Stomach (tissue), 9 donors: ENCODE results near the gene GPRC5B. TPM values are rescaled to one million over a fixed set of nuclear protein-coding genes. Genes with fewer than 3 reads are reported as not detected.

Experiments
- DNase-seq, 2 donors: peaks; one replicate each; pipeline versions ENCODE4 v3.0.0 to v3.0.0-alpha.2; 2013 to 2019
- H3K27ac ChIP-seq, 5 donors: fragments of 200-600 bp in 4 of 5; sonication (generic) in 4 of 5; one replicate each; pipeline ENCODE4 v1.5.1; 2013 to 2019; ENCODE audit warnings: mild to moderate bottlenecking in 1 of 5, moderate library complexity in 1 of 5
- H3K27me3 ChIP-seq, 3 donors: fragments of 200-600 bp; sonication (generic); one replicate each; pipeline ENCODE4 v1.5.1; 2017 to 2019; ENCODE audit warnings: mixed run types in 1 of 3
- H3K36me3 ChIP-seq, 4 donors: fragments of 200-600 bp; sonication (generic); 1 replicate in 3 of 4; 2 replicates in 1 of 4; pipeline ENCODE4 v1.5.1; 2016 to 2019
- H3K4me1 ChIP-seq, 4 donors: fragments of 200-600 bp; sonication (generic); one replicate each; pipeline ENCODE4 v1.5.1; 2016 to 2019
- H3K4me3 ChIP-seq, 4 donors: fragments of 200-600 bp; sonication (generic) in 3 of 4; one replicate each; pipeline ENCODE4 v1.5.1; 2016 to 2019; ENCODE audit warnings: mild to moderate bottlenecking in 1 of 4
- H3K9me3 ChIP-seq, 4 donors: fragments of 200-600 bp; sonication (generic); one replicate each; pipeline ENCODE4 v1.5.1; 2016 to 2019
- CTCF ChIP-seq, 7 experiments: fragments of 450-650 bp in 4 of 7; fragments of 200-600 bp in 3 of 7; sonication (generic) in 3 of 7; IDR thresholded peaks; one replicate each; pipeline ENCODE4 v1.5.1; 2016 to 2019; ENCODE audit warnings: antibody characterized with exemption in 7 of 7, control low read depth in 2 of 7, mild to moderate bottlenecking in 1 of 7
- EP300 ChIP-seq: sonication (generic); formaldehyde crosslinking; IDR thresholded peaks from one replicate; pipeline ENCODE4 v1.6.1; 2017; ENCODE audit warnings: antibody characterized with exemption
- POLR2A ChIP-seq, 4 donors: fragments of 450-650 bp; IDR thresholded peaks; one replicate each; pipeline ENCODE4 v1.6.1; 2016; ENCODE audit warnings: antibody characterized with exemption in 4 of 4, control low read depth in 2 of 4, mild to moderate bottlenecking in 1 of 4, moderate library complexity in 1 of 4
- POLR2AphosphoS5 ChIP-seq, 3 donors: sonication (generic); formaldehyde crosslinking; IDR thresholded peaks; one replicate each; pipeline ENCODE4 v1.6.1; 2016; ENCODE audit warnings: antibody characterized with exemption in 3 of 3
- WGBS, 5 donors: extraction: QIAGEN DNeasy Blood & Tissue Kit in 3 of 5; methylation state at CpG; one replicate each; pipeline versions ENCODE4 v1.1.5 to v1.1.7; 2013 to 2018; 5-methylcytosine and 5-hydroxymethylcytosine counted together
- intact Hi-C: fragments of 100-400 bp; cut with DNase I; formaldehyde crosslinking; loops from one replicate; pipeline ENCODE4 v1.15.1; 2023; ENCODE audit warnings: low total_unique reads
- polyA plus RNA-seq, 3 donors: library from polyadenylated mRNA; stranded (reverse); fragments of 200-250 nt; gene quantifications; one replicate each; pipeline ENCODE4 v1.2.3, GENCODE V29; 2013
- total RNA-seq, 5 donors: library from RNA; depleted of rRNA; stranded (reverse); fragments of >200 nt; gene quantifications; one replicate each; pipeline versions ENCODE4 v1.1.0 to v1.2.3, GENCODE V29; 2014 to 2016
- donor health status: healthy with polysubstance abuse.
- donor health status: Bipolar disorder and iron deficiency.
- donor health status: healthy.

The GPRC5B gene
- total and polyA plus RNA-seq, 8 donors = 6.1 to 77.2 (median 24.6) TPM

GRCh38 chr16:19831678-19832077 lies 53.0 kb downstream of the GPRC5B start:
- TF ChIP-seq POLR2A (IDR thresholded peaks at IDR 0.05) (no peak), CTCF (IDR thresholded peaks at IDR 0.05) (no peak), POLR2AphosphoS5 (IDR thresholded peaks at IDR 0.05) (no peak)
- 77 to 87% (median 84%) methylated on average over 6 of the region's 6 CpGs for WGBS, 5 donors
- Histone ChIP-seq H3K36me3 (peaks cover 0 to 9% (median 5%) of the 10 kb centered on the region in 4 donors), H3K9me3 (no peaks in the 10 kb centered on the region), H3K4me3 (no peak overlapping the region), H3K4me1 (peaks cover 0 to 6% (median 3%) of the 10 kb centered on the region in 4 donors), H3K27me3 (no peaks in the 10 kb centered on the region), H3K27ac (peak overlapping the region in 2 of 5 donors; percentile 60 to 70)
- no peak for DNase-seq
- intact Hi-C loops = no loop called here

GRCh38 chr16:19830902-19831560 lies 53.6 kb downstream of the GPRC5B start:
- DNase-seq = no peak
- Histone ChIP-seq H3K27me3 (no peaks in the 10 kb centered on the region), H3K9me3 (no peaks in the 10 kb centered on the region), H3K36me3 (peaks cover 0 to 9% (median 5%) of the 10 kb centered on the region in 4 donors), H3K4me3 (no peak overlapping the region), H3K4me1 (peaks cover 0 to 6% (median 3%) of the 10 kb centered on the region in 4 donors), H3K27ac (peak overlapping the region; percentile 54 to 70 (median 60))
- intact Hi-C loops = no loop called here
- TF ChIP-seq CTCF (IDR thresholded peaks at IDR 0.05) = no peak
- TF ChIP-seq EP300 = no peak
- no peak for TF ChIP-seq POLR2AphosphoS5 (IDR thresholded peaks at IDR 0.05)
- no peak for TF ChIP-seq POLR2A (IDR thresholded peaks at IDR 0.05)
- 48 to 80% (median 68%) methylated on average over 5 of the region's 5 CpGs for WGBS, 5 donors

GRCh38 chr16:19829844-19830692 lies 54.6 kb downstream of the GPRC5B start:
- peak; percentile 46 to 51 for DNase-seq
- intact Hi-C loops = no loop called here
- Histone ChIP-seq H3K36me3 (peaks cover 0 to 9% (median 5%) of the 10 kb centered on the region in 4 donors), H3K9me3 (no peaks in the 10 kb centered on the region), H3K4me1 (peaks cover 0 to 6% (median 3%) of the 10 kb centered on the region in 4 donors), H3K27ac (peak overlapping the region; percentile 54 to 84 (median 61)), H3K27me3 (no peaks in the 10 kb centered on the region), H3K4me3 (no peak overlapping the region)
- 32 to 57% (median 45%) methylated on average over 8 to 9 of the region's 9 CpGs for WGBS, 5 donors
- TF ChIP-seq POLR2AphosphoS5 (IDR thresholded peaks at IDR 0.05) (peak in 1 of 3 donors; percentile 18), CTCF (IDR thresholded peaks at IDR 0.05) (no peak)

- Histone ChIP-seq H3K9me3 (no peaks in the 10 kb centered on the region), H3K4me3 (no peak overlapping the region), H3K27ac (no peak overlapping the region), H3K4me1 (no peaks in the 10 kb centered on the region), H3K27me3 (no peaks in the 10 kb centered on the region), H3K36me3 (peaks cover 0 to 9% (median 2%) of the 10 kb centered on the region in 4 donors)
- intact Hi-C loops = no loop called here
- 58 to 91% (median 79%) methylated on average over 5 of the region's 5 CpGs for WGBS, 5 donors
- DNase-seq = no peak
- TF ChIP-seq EP300 (no peak), POLR2AphosphoS5 (IDR thresholded peaks at IDR 0.05) (no peak), CTCF (IDR thresholded peaks at IDR 0.05) (no peak), POLR2A (IDR thresholded peaks at IDR 0.05) (no peak)
Measured at GRCh38 chr16:19824216-19824615, 60.4 kb downstream of the GPRC5B start.
